ENCODE results near the gene NRP2.

DNA sequence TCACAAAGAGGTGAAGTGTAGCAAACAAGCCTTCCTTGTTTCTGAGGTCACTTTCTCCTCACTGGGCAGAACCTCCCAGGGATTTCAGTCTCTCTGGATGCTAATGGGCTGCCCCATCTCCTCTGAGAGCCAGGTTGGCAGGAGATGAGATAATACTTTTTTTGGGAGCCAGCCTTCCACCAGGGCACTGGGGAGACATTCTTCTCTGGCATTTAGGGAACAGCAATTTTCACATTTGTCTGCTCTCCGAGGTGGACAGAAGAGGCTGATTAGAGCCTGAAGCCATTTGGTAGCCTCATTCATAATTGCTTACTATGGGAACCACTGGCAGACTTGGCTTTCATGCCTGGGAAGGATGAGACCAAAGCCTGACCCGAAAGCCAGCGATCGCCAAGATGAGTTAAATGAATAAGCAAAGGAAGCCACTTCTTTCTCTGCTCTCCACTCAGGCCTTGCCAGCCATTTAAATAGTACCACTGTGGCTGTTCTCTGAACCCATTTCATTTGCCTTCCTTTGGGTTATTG is 70.1 kb downstream of the NRP2 start:
- TF ChIP-seq, protein P1, sequence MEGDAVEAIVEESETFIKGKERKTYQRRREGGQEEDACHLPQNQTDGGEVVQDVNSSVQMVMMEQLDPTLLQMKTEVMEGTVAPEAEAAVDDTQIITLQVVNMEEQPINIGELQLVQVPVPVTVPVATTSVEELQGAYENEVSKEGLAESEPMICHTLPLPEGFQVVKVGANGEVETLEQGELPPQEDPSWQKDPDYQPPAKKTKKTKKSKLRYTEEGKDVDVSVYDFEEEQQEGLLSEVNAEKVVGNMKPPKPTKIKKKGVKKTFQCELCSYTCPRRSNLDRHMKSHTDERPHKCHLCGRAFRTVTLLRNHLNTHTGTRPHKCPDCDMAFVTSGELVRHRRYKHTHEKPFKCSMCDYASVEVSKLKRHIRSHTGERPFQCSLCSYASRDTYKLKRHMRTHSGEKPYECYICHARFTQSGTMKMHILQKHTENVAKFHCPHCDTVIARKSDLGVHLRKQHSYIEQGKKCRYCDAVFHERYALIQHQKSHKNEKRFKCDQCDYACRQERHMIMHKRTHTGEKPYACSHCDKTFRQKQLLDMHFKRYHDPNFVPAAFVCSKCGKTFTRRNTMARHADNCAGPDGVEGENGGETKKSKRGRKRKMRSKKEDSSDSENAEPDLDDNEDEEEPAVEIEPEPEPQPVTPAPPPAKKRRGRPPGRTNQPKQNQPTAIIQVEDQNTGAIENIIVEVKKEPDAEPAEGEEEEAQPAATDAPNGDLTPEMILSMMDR (conservative IDR thresholded peaks at IDR 0.05 in 1 of 2, IDR thresholded peaks at IDR 0.05 in 1 of 2; ENCODE audit: extremely low read depth in 1 of 2, insufficient read depth in 1 of 2, low read depth in 1 of 2, low read length in 2 of 2) = no peak
- no peak for TF ChIP-seq EZH2 (IDR thresholded peaks at IDR 0.05; ENCODE audit: borderline replicate concordance, low read length)

Measured in mammary epithelial cell (primary cell).